HG02642 (cell line): ENCODE measurements around the gene UBE2V1.
"Not testable (repeated sequence)": the region's sequence is repeated elsewhere in the genome, so short reads cannot be mapped to it uniquely, and the experiment has no call there.

Source experiments
- ATAC-seq: cut with Tn5 transposase; IDR thresholded peaks from one replicate; pipeline ENCODE4 v1.9.1; 2021; ENCODE audit warnings: mild to moderate bottlenecking; ENCODE audit not compliant: unreplicated experiment, poor library complexity

UBE2V1 gene

DNA sequence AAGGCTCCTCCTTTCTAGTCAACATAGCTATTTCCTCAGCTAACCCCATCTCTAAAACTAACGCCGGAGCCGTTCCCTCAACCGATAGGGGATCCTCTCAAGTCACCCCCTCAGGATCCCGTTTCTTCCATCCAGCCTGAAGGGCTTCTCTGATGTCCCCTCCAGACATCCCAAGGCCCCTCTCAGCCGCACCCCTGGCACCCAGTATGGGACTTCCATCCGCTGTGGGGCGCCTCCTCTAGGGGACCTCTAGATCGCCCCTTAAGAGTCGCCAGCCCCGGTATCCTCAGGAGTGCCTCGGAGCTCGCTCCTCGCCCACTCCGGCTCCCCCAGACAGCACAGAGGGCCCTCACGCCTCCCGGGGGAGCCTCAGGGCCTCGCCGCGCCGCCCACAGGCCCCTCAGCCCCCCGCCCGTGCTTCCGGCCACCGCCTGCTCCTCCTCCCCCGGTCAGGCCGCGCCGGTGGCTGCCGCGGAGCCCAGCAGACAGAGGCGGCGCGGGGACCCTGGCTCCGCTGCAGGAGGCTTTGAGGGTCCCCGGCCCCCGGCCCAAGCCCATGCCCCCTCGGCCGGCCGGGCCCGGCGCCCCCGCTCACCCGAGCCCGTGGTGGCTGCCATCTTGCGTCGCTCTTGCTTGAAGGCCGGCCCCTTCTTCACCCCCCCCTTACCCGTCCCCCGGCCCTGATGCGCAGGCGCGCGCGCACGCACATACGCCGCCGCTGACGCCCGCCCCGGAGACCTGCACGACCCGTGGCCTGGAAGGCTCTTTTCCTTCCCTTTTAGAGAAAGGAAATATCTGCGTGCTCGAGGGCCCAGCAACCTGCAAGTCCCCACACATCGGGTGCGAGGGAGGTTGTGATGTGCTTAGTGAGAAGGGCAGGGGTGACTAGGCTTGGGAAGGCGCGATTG lies at the start of gene UBE2V1:
Gene UBE2V1 (minus strand): TSS at position 639 of the 908 bp plus-strand sequence. CDS start 22 bp downstream, at position 617.
- peak; percentile 50 for ATAC-seq

DNA sequence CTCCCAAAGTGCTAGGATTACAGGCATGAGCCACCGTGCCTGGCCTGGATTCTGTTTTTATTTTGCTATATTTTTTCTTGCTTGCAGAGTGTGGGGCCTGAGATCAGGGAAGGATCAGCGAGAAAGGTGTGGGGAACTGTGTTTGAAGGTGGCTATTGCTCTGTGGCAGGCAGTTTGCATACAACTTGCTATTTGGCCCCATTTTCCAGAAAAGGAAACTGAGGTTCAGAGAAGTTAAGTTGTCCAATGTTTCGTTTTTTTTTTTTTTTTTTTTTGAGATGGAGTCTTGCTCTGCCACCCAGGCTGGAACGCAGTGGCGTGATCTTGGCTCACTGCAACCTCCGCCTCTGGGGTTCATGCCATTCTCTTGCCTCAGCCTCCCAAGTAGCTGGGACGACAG lies 48.5 kb upstream of the UBE2V1 start:
- not testable (repeated sequence) for ATAC-seq

DNA sequence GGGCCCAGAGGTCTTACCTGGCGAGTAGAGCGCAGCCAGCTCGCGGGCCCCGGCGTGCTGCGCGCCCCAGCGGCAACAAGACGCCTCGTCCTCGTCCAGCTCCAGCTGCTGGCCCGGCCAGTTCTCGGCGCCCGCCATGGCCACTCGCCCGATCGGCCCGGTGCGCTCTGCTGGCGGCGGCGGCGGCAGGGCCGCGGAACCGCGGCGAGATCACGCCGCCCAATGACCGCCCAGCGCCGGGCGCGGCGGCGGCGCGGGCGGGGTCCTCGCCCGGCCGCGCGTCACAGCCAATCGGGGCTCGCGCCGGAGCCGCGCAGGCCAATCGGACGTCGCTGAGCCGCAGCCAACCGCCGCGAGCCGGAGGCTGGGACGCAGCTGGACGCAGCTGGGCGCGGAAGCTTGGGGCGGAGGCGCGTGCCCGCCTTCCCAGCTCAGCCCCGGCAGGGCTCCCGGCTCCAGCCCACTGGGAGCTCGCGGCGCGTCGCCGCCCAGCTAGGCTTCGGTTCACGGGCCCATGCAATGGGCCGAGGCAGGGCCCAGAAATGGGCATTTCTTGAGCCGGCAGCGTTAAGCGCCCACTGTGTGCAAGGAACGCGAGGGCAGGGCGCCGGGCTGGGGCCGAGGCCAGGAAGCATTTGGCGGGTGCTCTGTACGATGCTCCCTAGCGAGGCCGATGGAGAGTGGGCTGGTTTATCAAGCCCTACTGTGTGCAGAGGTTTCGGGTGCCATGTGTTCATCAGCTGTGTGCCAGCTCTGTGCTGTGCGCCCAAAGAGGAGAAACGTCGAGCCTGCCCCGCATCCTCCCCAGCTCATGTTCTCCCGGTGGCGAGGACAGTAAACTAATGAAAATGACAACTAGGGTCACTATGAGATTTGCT lies 40.8 kb upstream of the UBE2V1 start, which contains the start of gene PEDS1:
Gene PEDS1 (minus strand): TSS at position 224 of the 878 bp plus-strand sequence. CDS start 86 bp downstream, at position 138.
- ATAC-seq, result peak; percentile 95

- no peak for ATAC-seq
Observed at GRCh38 chr20:50153153-50153499, 40.2 kb upstream of the UBE2V1 start.

DNA sequence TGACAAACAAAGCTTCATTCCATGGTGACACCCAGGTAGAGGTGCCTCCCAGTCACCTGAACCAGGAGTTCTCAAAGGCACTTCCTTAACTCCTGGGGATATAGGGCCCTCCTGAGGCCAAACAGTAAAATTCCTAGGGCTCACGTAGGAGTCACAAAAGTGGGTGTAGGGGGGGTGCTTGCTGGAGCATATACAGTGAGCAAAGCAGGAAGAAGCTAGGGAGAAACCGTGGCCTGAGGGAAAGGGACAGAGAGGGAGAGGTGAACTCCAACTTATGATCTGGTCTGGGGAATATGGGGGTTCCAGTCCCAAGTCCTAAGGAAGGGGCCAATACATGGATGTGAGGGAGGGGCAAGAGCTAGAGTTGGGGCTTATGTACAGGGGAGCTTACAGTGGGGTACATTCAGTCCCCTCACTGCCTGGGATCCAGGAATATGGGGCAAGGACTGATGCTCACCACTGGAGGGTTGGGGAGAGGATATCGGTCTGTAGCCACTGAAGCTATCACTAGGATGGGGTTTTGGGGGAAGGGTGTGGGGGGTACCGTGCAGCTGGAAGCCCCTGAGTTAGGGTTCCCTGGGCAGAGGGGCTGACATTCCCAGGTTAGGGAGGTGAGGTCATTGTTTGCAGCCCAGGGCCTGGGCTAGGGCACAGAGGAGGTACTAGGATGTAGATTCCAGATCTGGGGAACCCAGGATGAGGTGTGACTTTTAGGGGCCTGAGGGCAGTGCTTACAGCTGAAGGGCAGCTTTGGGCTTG lies 39.6 kb upstream of the UBE2V1 start:
- ATAC-seq, result no peak

DNA sequence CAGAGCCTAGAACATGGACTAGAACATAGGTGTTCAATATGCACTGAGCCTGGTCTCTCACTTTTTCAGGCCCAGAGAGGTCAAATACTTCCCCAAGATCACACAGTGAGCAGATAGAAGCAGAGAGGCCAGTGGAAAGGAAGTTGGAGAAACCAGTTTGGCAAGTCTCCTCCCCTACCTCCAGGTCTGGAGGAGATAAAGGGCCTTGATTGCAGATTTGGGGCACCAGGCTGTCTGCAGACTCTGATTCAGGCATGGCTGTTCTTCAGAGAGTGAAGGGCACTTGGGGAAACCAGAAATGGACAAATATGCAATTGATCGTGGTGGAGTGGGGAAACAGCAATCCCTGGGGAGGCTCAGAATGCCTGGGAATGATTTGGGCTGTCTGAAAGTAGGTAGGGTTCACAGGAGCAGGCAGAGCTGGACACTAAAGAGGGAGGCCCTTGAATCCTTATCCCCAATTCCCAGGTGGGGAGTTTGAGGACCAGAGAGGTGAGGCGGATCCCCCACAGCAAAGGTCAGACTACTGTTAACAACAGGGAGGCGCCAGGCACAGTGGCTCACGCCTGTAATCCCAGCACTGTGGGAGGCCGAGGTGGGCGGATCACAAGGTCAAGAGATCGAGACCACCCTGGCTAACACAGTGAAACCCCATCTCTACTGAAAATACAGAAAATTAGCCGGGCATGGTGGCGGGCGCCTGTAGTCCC lies 38.2 kb upstream of the UBE2V1 start:
- ATAC-seq, result no peak

GRCh38 chr20:50149481-50150254 lies 36.7 kb upstream of the UBE2V1 start:
- ATAC-seq, result no peak

DNA sequence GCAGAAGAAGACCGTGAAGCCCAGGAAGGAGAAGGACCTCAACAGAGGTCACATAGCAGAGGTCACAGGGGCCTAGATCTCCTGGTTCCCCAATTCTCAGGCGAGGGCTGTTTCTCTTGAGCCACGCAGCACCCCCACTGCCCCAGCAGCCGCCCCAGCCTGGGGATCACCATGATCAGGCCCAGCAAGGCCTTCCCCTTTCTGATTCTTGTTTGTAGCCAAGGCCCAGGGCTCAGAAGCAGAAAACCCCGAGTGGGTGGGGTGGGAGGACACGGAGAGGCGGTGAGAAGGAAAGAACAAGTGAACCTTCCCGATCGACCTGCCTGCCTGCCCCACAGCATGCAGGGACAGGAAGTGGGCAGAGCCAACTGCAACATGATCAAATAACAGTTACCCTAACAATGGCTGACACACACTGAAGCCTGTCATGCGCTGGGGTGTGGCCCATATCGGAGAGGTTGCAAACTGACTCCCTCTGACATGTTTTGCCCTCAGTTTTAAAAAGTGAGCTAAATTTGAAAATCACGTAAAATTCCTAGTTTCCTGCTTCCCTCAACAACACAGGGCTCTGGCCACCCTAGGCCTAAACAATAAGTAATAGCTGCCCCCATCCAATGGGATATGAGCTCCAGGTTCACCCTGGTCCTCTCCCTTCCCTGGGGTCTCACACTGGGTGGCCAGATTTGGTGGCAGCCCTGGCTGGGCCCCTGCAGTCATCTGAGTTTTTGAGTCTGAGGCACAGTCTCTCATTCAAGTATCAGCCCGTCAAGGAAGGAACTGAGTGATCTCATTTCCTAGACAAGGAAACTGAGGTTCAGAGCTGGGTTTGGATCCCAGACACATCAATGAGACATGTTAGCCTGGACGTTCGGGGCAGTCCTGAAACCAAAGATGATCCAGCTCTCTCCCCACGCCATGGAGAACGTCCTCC lies 34.0 kb upstream of the UBE2V1 start:
- peak; percentile 74 for ATAC-seq

DNA sequence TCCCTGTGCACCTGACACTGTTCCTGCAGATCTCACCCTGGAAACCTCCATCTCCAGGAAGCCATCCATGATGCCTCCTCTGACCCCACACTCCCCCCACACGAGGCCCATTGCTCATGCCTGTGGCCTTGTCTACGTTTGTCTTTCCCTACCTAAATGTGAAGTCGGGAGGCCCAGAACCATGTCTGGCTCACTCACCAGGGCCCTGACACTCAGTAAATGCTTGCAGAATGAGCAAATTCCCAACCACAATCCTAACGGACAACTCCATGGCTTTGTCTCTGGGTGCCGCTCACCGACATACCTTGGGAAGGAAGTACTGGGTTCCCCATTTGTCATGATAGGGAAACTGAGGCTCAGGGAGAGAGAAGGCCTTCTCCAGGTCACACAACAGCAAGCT lies 33.3 kb upstream of the UBE2V1 start:
- ATAC-seq, result no peak

DNA sequence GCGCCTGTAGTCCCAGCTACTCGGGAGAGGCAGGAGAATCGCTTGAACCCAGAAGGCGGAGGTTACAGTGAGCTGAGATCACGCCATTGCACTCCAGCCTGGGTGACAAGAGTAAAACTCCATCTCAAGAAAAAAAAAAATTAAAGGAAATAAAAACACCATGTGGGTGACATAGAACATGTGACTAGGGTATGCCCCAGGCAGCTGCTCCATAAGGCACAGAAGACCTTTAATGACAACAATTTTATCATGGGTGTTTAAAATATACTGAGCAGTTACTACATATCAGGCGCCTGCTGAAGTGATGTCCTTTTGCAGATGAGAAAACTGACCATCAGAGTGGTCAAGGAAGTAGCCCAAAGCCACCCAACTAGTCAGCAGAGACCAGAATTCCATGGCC lies 32.6 kb upstream of the UBE2V1 start:
- ATAC-seq, result no peak

DNA sequence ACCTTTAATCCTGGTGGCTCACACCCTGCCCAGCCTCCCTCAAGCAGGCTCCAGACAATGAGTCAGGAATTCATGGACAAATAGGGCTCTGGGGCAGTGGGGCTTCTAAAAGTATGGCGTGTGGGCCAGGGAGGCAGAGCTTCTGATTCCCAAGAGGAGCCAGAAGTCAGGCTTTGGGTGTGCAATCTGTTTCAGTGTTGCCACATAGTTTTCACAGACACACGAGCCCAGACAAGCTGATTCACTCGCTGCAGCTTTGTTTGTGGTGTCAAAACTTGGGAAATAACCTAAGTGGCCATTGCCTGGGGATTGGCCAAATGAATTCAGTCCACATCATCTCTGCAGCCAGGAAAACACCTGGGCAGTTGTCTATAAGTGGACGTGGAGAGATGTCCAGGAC lies 31.4 kb upstream of the UBE2V1 start:
- ATAC-seq, result no peak

DNA sequence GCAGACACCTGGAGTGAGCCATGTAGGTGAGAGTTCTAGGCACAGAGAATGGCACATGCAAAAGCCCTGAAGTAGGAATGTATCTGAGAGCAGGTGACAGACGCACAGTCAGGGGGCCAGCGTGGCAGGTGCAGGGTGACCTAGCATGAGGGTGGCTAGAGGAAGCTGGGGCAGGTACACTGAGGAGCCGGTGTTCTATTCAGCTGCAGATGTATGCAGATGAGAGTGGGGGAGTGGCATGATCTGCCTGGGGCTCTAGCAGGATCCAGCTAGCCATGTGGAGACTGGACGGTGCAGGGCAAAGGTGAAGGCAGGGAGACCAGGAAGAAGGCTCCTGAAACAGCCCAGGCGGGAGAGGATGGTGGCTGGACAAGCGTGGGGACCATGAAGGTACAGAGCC lies 29.9 kb upstream of the UBE2V1 start:
- no peak for ATAC-seq

- ATAC-seq, result no peak
Observed at GRCh38 chr20:50141811-50142561, 29.0 kb upstream of the UBE2V1 start.

GRCh38 chr20:50141018-50141675 lies 28.2 kb upstream of the UBE2V1 start:
- ATAC-seq, result no peak

- ATAC-seq, result no peak
Observed at GRCh38 chr20:50140339-50140859, 27.4 kb upstream of the UBE2V1 start.
